Kidney (tissue), 22 donors: ENCODE measurements around the gene TMEM9. TPM values are rescaled to one million over a fixed set of nuclear protein-coding genes. Genes with fewer than 3 reads are reported as not detected.

Experiments used
- DNase-seq, 5 donors: peaks; one replicate each; pipeline ENCODE4 v3.0.0-alpha.2; 2013 to 2020
- FAIRE-seq: peaks from 2 replicates; lab custom pipeline; 2012; peaks lifted over from hg19 to GRCh38; lab: Jason Lieb, UNC
- H3K27ac ChIP-seq, 2 donors: one replicate each; pipeline ENCODE4 v1.7.0; 2013; ENCODE audit warnings: low read depth in 2 of 2, low read length in 2 of 2, inconsistent platforms in 1 of 2
- H3K27me3 ChIP-seq: one replicate; pipeline ENCODE4 v1.7.1; 2013; ENCODE audit warnings: low read length, inconsistent platforms; ENCODE audit not compliant: control insufficient read depth, insufficient read depth
- H3K36me3 ChIP-seq, 3 donors: one replicate each; pipeline versions ENCODE4 v1.7.0 to v1.7.1; 2013; ENCODE audit warnings: low read length in 3 of 3, control low read depth in 1 of 3, inconsistent platforms in 1 of 3; ENCODE audit not compliant: insufficient read depth in 3 of 3, control insufficient read depth in 2 of 3
- H3K4me1 ChIP-seq, 3 donors: one replicate each; pipeline versions ENCODE4 v1.7.0 to v1.7.1; 2013; ENCODE audit warnings: low read length in 3 of 3, inconsistent platforms in 1 of 3, low read depth in 1 of 3; ENCODE audit not compliant: control insufficient read depth in 2 of 3, insufficient read depth in 2 of 3
- H3K4me3 ChIP-seq, 3 donors: one replicate each; pipeline versions ENCODE4 v1.7.0 to v1.8.1; 2013; ENCODE audit warnings: low read length in 3 of 3, control low read depth in 1 of 3, inconsistent platforms in 1 of 3
- H3K9ac ChIP-seq, 3 donors: one replicate each; pipeline versions ENCODE4 v1.7.0 to v1.7.1; 2013; ENCODE audit warnings: low read length in 3 of 3, control low read depth in 1 of 3, inconsistent platforms in 1 of 3
- H3K9me3 ChIP-seq, 3 donors: one replicate each; pipeline versions ENCODE4 v1.7.0 to v1.7.1; 2013; ENCODE audit warnings: low read length in 3 of 3, control low read depth in 1 of 3, inconsistent platforms in 1 of 3; ENCODE audit not compliant: control insufficient read depth in 2 of 3, insufficient read depth in 1 of 3
- CTCF ChIP-seq: IDR thresholded peaks from 3 replicates; pipeline ENCODE4 v1.5.1; 2012; ENCODE audit warnings: mild to moderate bottlenecking, moderate library complexity, borderline replicate concordance; ENCODE audit not compliant: insufficient read depth; ENCODE audit errors: extremely low read depth
- intact Hi-C: fragments of 100-400 bp; cut with DNase I; formaldehyde crosslinking; loops from one replicate; pipeline ENCODE4 v1.11.1; 2022
- long read RNA-seq, 10 donors: library from polyadenylated mRNA in 1 of 10; unstranded in 1 of 10; transcript quantifications; one replicate each; pipeline ENCODE4 v2.0.0 and lab custom pipeline, GENCODE V29; 2021 to 2026
- polyA plus RNA-seq: library from polyadenylated mRNA; stranded (reverse); fragments of 350-450 nt; fragmentation: Illumina TruSeq; extraction: RNeasy Lipid Tissue Mini Kit (QIAGEN cat#74804); gene quantifications from one replicate; pipeline ENCODE4 v1.2.3, GENCODE V29; 2014; ENCODE audit warnings: low read depth, low replicate concordance; ENCODE audit not compliant: insufficient read depth
- total RNA-seq: library from RNA; stranded (reverse); fragmentation: NEBNext Ultra II Directional; extraction: Animal tissue kit (Norgen Biotek cat#: 25700); gene quantifications from one replicate; pipeline ENCODE4 v1.2.1, GENCODE V29; 2021
- donor health status: control.
- donor health status: control.
- donor health status: control.
- donor health status: control.
- donor health status: control.
- donor health status: DM: yes; HTN: yes; CAD: no.
- donor health status: Normal renal cell carcinoma (clear cell type).

The TMEM9 gene
- total RNA-seq = 81.9 TPM
- 166 TPM for polyA plus RNA-seq
- long read RNA-seq, donor 1, transcript TMEM9-201 (5 exons, 1,959 nt) = minor isoform, 14 of 52 reads
- long read RNA-seq, donor 1, transcript TMEM9-204 (6 exons, 1,529 nt) = major isoform, 34 of 52 reads
- long read RNA-seq, donor 1, partial matches to known transcripts = 0 of 52 reads
- long read RNA-seq, donor 1, other reads (novel, unspliced or antisense) = 0 of 52 reads
- long read RNA-seq, donor 2, transcript TMEM9-204 (6 exons, 1,529 nt) = major isoform, 64 of 82 reads
- long read RNA-seq, donor 2, transcript TMEM9-201 (5 exons, 1,959 nt) = minor isoform, 12 of 82 reads
- long read RNA-seq, donor 2, partial matches to known transcripts = 0 of 82 reads
- long read RNA-seq, donor 2, other reads (novel, unspliced or antisense) = 0 of 82 reads
- long read RNA-seq, donor 3, transcript TMEM9-201 (5 exons, 1,959 nt) = minor isoform, 28 of 105 reads
- long read RNA-seq, donor 3, transcript TMEM9-209 (6 exons, 938 nt) = minor isoform, 6 of 105 reads
- long read RNA-seq, donor 3, transcript TMEM9-204 (6 exons, 1,529 nt) = major isoform, 62 of 105 reads
- long read RNA-seq, donor 3, partial matches to known transcripts = 0 of 105 reads
- long read RNA-seq, donor 3, other reads (novel, unspliced or antisense) = 0 of 105 reads
- long read RNA-seq, donor 4, transcript TMEM9-204 (6 exons, 1,529 nt) = major isoform, 43 of 73 reads
- long read RNA-seq, donor 4, transcript TMEM9-201 (5 exons, 1,959 nt) = minor isoform, 17 of 73 reads
- long read RNA-seq, donor 4, partial matches to known transcripts = 0 of 73 reads
- long read RNA-seq, donor 4, other reads (novel, unspliced or antisense) = 5 of 73 reads
- long read RNA-seq, donor 5, partial matches to known transcripts = 0 of 3 reads
- long read RNA-seq, donor 5, other reads (novel, unspliced or antisense) = 0 of 3 reads
- long read RNA-seq, donor 6, transcript TMEM9-204 (6 exons, 1,529 nt) = major isoform, 43 of 68 reads
- long read RNA-seq, donor 6, transcript TMEM9-201 (5 exons, 1,959 nt) = minor isoform, 14 of 68 reads
- long read RNA-seq, donor 6, partial matches to known transcripts = 0 of 68 reads
- long read RNA-seq, donor 6, other reads (novel, unspliced or antisense) = 0 of 68 reads
- long read RNA-seq, donor 7, transcript TMEM9-201 (5 exons, 1,959 nt) = minor isoform, 6 of 130 reads
- long read RNA-seq, donor 7, transcript TMEM9-204 (6 exons, 1,529 nt) = major isoform, 95 of 130 reads
- long read RNA-seq, donor 7, partial matches to known transcripts = 5 of 130 reads
- long read RNA-seq, donor 7, other reads (novel, unspliced or antisense) = 15 of 130 reads
- long read RNA-seq, donor 8, transcript TMEM9-201 (5 exons, 1,959 nt) = minor isoform, 18 of 80 reads
- long read RNA-seq, donor 8, transcript TMEM9-204 (6 exons, 1,529 nt) = major isoform, 52 of 80 reads
- long read RNA-seq, donor 8, partial matches to known transcripts = 0 of 80 reads
- long read RNA-seq, donor 8, other reads (novel, unspliced or antisense) = 0 of 80 reads
- long read RNA-seq, donor 9, transcript TMEM9-204 (6 exons, 1,529 nt) = major isoform, 16 of 31 reads
- long read RNA-seq, donor 9, transcript TMEM9-201 (5 exons, 1,959 nt) = minor isoform, 7 of 31 reads
- long read RNA-seq, donor 9, partial matches to known transcripts = 0 of 31 reads
- long read RNA-seq, donor 9, other reads (novel, unspliced or antisense) = 0 of 31 reads
- long read RNA-seq, donor 10, transcript TMEM9-201 (5 exons, 1,959 nt) = minor isoform, 10 of 43 reads
- long read RNA-seq, donor 10, transcript TMEM9-204 (6 exons, 1,529 nt) = major isoform, 28 of 43 reads
- long read RNA-seq, donor 10, partial matches to known transcripts = 0 of 43 reads
- long read RNA-seq, donor 10, other reads (novel, unspliced or antisense) = 0 of 43 reads

- Histone ChIP-seq H3K4me3 (peak within 1 kb of the TSS; percentile 60 to 86 (median 78)), H3K36me3 (peaks cover 0 to 11% (median 0%) of the 10 kb centered on the region in 3 donors), H3K27me3 (no peaks in the 10 kb centered on the region), H3K9ac (peak within 1 kb of the TSS; percentile 41 to 83 (median 67)), H3K27ac (peak within 1 kb of the TSS in 1 of 2 donors; percentile 87), H3K4me1 (peaks cover 0 to 8% (median 3%) of the 10 kb centered on the region in 3 donors), H3K9me3 (no peaks in the 10 kb centered on the region)
- intact Hi-C loops = no loop called here
- peak; percentile 99 to 100 (median 99) for DNase-seq
- TF ChIP-seq CTCF = no peak
- FAIRE-seq = no peak
These were observed at the start of gene TMEM9 for GRCh38 chr1:201154389-201155165. Gene TMEM9 (minus strand): TSS chr1:201154474. CDS start chr1:201153923, 551 bp downstream.

GRCh38 chr1:201198598-201198997, 44.3 kb upstream of the TMEM9 start:
- no peak for TF ChIP-seq CTCF
- DNase-seq = peak in 1 of 5 donors; percentile 1
- Histone ChIP-seq H3K27ac (no peak overlapping the region), H3K27me3 (no peaks in the 10 kb centered on the region), H3K9me3 (no peaks in the 10 kb centered on the region), H3K9ac (no peak overlapping the region), H3K4me3 (no peak overlapping the region), H3K4me1 (no peaks in the 10 kb centered on the region), H3K36me3 (no peaks in the 10 kb centered on the region)
- no peak for FAIRE-seq
- intact Hi-C loops = no loop called here
